A549 (cell line): ENCODE measurements around the gene TTC1. TPM values are rescaled to one million over a fixed set of nuclear protein-coding genes. Genes with fewer than 3 reads are reported as not detected.

Experiments used
- ATAC-seq, 2 experiments: fragments of 200-7000 bp in 1 of 2; fragments of >200 bp in 1 of 2; cut with Nextera tagmentation in 1 of 2; cut with Tn5 transposase in 1 of 2; 3 replicates each; pipeline versions ENCODE4 v1.8.0 to v1.9.1; 2018 to 2020; ENCODE audit warnings: mild to moderate bottlenecking in 1 of 2, moderate library complexity in 1 of 2
- CTCF ChIA-PET: fragments of 300-600 bp; sonication (Branson Sonifier 250); formaldehyde crosslinking; extraction: SDS; loops from one replicate; lab custom pipeline; 2021; ENCODE audit warnings: antibody characterized with exemption, inconsistent platforms; lab: Yijun Ruan, JAX
- POLR2A ChIA-PET: fragments of 350-600 bp; formaldehyde crosslinking; extraction: SDS; loops from one replicate; lab custom pipeline; 2021; ENCODE audit warnings: antibody characterized with exemption, inconsistent platforms; lab: Yijun Ruan, JAX
- DNase-seq, 2 experiments: peaks; one replicate each; pipeline versions ENCODE4 v3.0.0 to v3.0.0-alpha.2; 2011 to 2016; ENCODE audit warnings: low read depth in 1 of 2, low spot score in 1 of 2
- FAIRE-seq: peaks from 2 replicates; lab custom pipeline; 2011; peaks lifted over from hg19 to GRCh38; lab: Jason Lieb, UNC
- H3K27ac ChIP-seq, 2 experiments: fragments of >200 bp; sonication (Bioruptor Twin); formaldehyde crosslinking; 3 replicates each; pipeline ENCODE4 v1.5.1; 2016 to 2017
- H3K4me1 ChIP-seq: fragments of >200 bp; sonication (Bioruptor Twin); formaldehyde crosslinking; 3 replicates; pipeline ENCODE4 v1.6.1; 2016
- H3K4me2 ChIP-seq: fragments of >200 bp; sonication (Bioruptor Twin); formaldehyde crosslinking; 3 replicates; pipeline ENCODE4 v1.6.1; 2016
- H3K4me3 ChIP-seq: fragments of >200 bp; sonication (Bioruptor Twin); formaldehyde crosslinking; 3 replicates; pipeline ENCODE4 v1.5.1; 2016
- H3K9me3 ChIP-seq: fragments of >200 bp; sonication (Bioruptor Twin); formaldehyde crosslinking; 3 replicates; pipeline ENCODE4 v1.6.1; 2016
- EHMT2 ChIP-seq: fragments of 200-600 bp; sonication (generic); IDR thresholded peaks from 2 replicates; pipeline ENCODE4 v1.6.1; 2016; ENCODE audit warnings: antibody characterized with exemption, low read depth, mild to moderate bottlenecking, moderate library complexity
- ESRRA ChIP-seq: fragments of 150-350 bp; IDR thresholded peaks from 2 replicates; pipeline ENCODE4 v1.6.1; 2014; ENCODE audit warnings: mild to moderate bottlenecking, low read length, borderline replicate concordance
- FOSL2 ChIP-seq, 2 experiments: fragments of 450-650 bp in 1 of 2; fragments of >200 bp in 1 of 2; sonication (Bioruptor Twin) in 1 of 2; formaldehyde crosslinking; IDR thresholded peaks; 2 replicates each; pipeline versions ENCODE4 v1.5.0 to v1.6.1; 2016 to 2020; ENCODE audit warnings: mild to moderate bottlenecking in 1 of 2, moderate library complexity in 1 of 2
- HEYL ChIP-seq: fragments of 250-450 bp; sonication (Bioruptor Pico); IDR thresholded peaks from 2 replicates; pipeline ENCODE4 v1.8.0; 2021; ENCODE audit warnings: mild to moderate bottlenecking, moderate library complexity
- HOXB13 ChIP-seq: fragments of 250-450 bp; sonication (Bioruptor Pico); IDR thresholded peaks from 2 replicates; pipeline ENCODE4 v1.5.0; 2020; ENCODE audit warnings: low read depth, mild to moderate bottlenecking, moderate library complexity
- JUNB ChIP-seq: fragments of >200 bp; sonication (Bioruptor Twin); formaldehyde crosslinking; IDR thresholded peaks from 2 replicates; pipeline ENCODE4 v1.6.1; 2016
- KDM1A ChIP-seq: fragments of 200-600 bp; sonication (generic); IDR thresholded peaks from 2 replicates; pipeline ENCODE4 v1.6.1; 2016; ENCODE audit warnings: low read depth, mild to moderate bottlenecking
- MAFK ChIP-seq: fragments of 450-650 bp; IDR thresholded peaks from 2 replicates; pipeline ENCODE4 v1.6.1; 2014; ENCODE audit not compliant: partially characterized antibody
- MAZ ChIP-seq: fragments of 150-350 bp; IDR thresholded peaks from 2 replicates; pipeline ENCODE4 v1.6.1; 2014; ENCODE audit warnings: antibody characterized with exemption, low read depth, low read length, borderline replicate concordance
- PHF8 ChIP-seq: fragments of 200-600 bp; sonication (generic); IDR thresholded peaks from 2 replicates; pipeline ENCODE4 v1.6.1; 2016; ENCODE audit warnings: low read depth, mild to moderate bottlenecking, antibody characterized with exemption, moderate library complexity, borderline replicate concordance
- POLR2A ChIP-seq: IDR thresholded peaks from 2 replicates; pipeline ENCODE4 v1.6.1; 2012; ENCODE audit warnings: mild to moderate bottlenecking, low read length
- RFX5 ChIP-seq: fragments of 450-650 bp; IDR thresholded peaks from 2 replicates; pipeline ENCODE4 v1.7.1; 2014; ENCODE audit warnings: antibody characterized with exemption, mild to moderate bottlenecking, moderate library complexity
- TFCP2L1 ChIP-seq: fragments of 250-450 bp; sonication (Bioruptor Pico); IDR thresholded peaks from 2 replicates; pipeline ENCODE4 v1.5.0; 2021; ENCODE audit warnings: mild to moderate bottlenecking
- TP53 ChIP-seq: fragments of 250-450 bp; sonication (Bioruptor Pico); IDR thresholded peaks from 2 replicates; pipeline ENCODE4 v1.5.0; 2021; ENCODE audit warnings: mild to moderate bottlenecking, moderate library complexity
- ZFP36 ChIP-seq: fragments of 450-650 bp; IDR thresholded peaks from 2 replicates; pipeline ENCODE4 v1.6.1; 2014; ENCODE audit warnings: borderline replicate concordance; ENCODE audit not compliant: partially characterized antibody
- WGBS: methylation state at CpG from one replicate; pipeline ENCODE4 v1.1.6; 2017; ENCODE audit errors: missing lambda C conversion rate; 5-methylcytosine and 5-hydroxymethylcytosine counted together
- polyA plus RNA-seq, 4 experiments: library from polyadenylated mRNA; depleted of rRNA in 3 of 4; stranded (reverse); fragments of >200 nt; fragmentation: RNase III in 1 of 4; extraction: RNeasy Plus Mini Kit Qiagen cat#74134 plus additional on column Dnase treatment in 1 of 4; gene quantifications; 2 replicates in 3 of 4; 3 replicates in 1 of 4; pipeline ENCODE4 v1.2.3, GENCODE V29; 2011 to 2017
- TF ChIP-seq, protein P1 (sequence below): fragments of >200 bp; sonication (Bioruptor Twin); formaldehyde crosslinking; IDR thresholded peaks from 3 replicates; pipeline ENCODE4 v1.5.1; 2016
- TF ChIP-seq, protein P2 (sequence below): IDR thresholded peaks from 2 replicates; pipeline ENCODE4 v1.6.1; 2012; ENCODE audit warnings: low read depth, borderline replicate concordance
- TF ChIP-seq, protein P3 (sequence below): fragments of >200 bp; sonication (Bioruptor Twin); formaldehyde crosslinking; IDR thresholded peaks from 3 replicates; pipeline ENCODE4 v1.6.1; 2016
- TF ChIP-seq, protein P4 (sequence below): fragments of 250-450 bp; sonication (Bioruptor Pico); IDR thresholded peaks from 2 replicates; pipeline ENCODE4 v1.5.0; 2020; ENCODE audit warnings: low read depth, mild to moderate bottlenecking, moderate library complexity
- TF ChIP-seq, protein P5 (sequence below): fragments of >200 bp; sonication (Bioruptor Twin); formaldehyde crosslinking; IDR thresholded peaks from 2 replicates; pipeline ENCODE4 v1.6.1; 2016
- TF ChIP-seq, protein P6 (sequence below): fragments of 250-450 bp; sonication (Bioruptor Pico); IDR thresholded peaks from 2 replicates; pipeline ENCODE4 v1.5.0; 2021; ENCODE audit warnings: mild to moderate bottlenecking, moderate library complexity, borderline replicate concordance
- TF ChIP-seq, protein P7 (sequence below): fragments of 200-600 bp; sonication (generic); IDR thresholded peaks from 2 replicates; pipeline ENCODE4 v1.6.1; 2016; ENCODE audit warnings: antibody characterized with exemption, mild to moderate bottlenecking, moderate library complexity

Gene TTC1
- polyA plus RNA-seq, 2 of the 4 experiments (the other 2 are of a cell fraction) = 64.9 to 79.7 TPM

DNA sequence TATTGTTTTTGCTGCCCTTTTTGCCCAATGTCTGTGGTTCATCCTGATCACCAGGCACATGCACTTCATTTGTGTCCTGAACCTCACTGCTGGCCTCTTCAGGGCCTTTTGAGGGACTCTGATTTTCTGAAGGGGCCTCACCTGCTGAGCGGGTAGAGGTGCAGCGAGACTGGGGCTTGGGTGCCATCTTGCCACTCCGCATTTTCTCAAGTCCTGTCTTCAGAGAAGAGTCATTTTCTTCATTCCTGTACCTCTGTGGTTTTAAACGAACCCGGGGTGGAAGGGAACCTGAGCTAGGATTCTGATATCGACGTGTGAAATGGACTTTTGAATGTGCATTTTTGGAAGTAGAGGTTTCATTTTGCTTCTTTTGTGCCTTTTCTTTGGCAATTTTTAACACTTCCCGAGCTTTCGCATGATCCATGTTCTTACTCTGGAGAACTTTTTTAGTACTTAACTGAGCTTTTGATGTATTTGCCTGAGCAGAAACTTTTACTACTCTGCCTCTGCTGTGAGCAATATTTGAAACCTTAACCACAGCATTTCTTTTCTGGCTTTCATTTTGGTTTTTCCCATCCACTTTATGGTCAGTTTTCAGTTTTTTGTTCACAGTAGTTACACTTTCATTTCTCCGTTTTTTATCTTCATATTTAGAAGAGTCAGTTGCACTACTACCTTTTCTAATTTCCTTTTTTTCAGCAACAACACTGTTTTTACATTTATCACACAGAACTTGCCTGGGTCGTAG is 84.2 kb downstream of the TTC1 start:
- CTCF ChIA-PET = interaction anchor here (1.0 to 2.3 kb wide), 2 partner anchors 13 to 106 kb away, joined by 3 to 11 read pairs; no protein-coding TSS in a partner anchor
- POLR2A ChIA-PET = interaction anchor here (1.7 kb wide), 1 partner anchor 72 kb away, joined by 3 read pairs; no protein-coding TSS in a partner anchor
- Histone ChIP-seq H3K27ac (no peak overlapping the region), H3K9me3 (no peaks in the 10 kb centered on the region), H3K4me2 (no peak overlapping the region), H3K4me3 (no peak overlapping the region), H3K4me1 (no peaks in the 10 kb centered on the region)
- no peak for TF ChIP-seq MAFK
- TF ChIP-seq FOSL2 (IDR thresholded peaks at IDR 0.05) = no peak
- TF ChIP-seq FOSL2 (CRISPR knock-in tag; IDR thresholded peaks at IDR 0.05) = no peak
- TF ChIP-seq, protein P1, sequence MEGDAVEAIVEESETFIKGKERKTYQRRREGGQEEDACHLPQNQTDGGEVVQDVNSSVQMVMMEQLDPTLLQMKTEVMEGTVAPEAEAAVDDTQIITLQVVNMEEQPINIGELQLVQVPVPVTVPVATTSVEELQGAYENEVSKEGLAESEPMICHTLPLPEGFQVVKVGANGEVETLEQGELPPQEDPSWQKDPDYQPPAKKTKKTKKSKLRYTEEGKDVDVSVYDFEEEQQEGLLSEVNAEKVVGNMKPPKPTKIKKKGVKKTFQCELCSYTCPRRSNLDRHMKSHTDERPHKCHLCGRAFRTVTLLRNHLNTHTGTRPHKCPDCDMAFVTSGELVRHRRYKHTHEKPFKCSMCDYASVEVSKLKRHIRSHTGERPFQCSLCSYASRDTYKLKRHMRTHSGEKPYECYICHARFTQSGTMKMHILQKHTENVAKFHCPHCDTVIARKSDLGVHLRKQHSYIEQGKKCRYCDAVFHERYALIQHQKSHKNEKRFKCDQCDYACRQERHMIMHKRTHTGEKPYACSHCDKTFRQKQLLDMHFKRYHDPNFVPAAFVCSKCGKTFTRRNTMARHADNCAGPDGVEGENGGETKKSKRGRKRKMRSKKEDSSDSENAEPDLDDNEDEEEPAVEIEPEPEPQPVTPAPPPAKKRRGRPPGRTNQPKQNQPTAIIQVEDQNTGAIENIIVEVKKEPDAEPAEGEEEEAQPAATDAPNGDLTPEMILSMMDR = no peak
- TF ChIP-seq, protein P2, sequence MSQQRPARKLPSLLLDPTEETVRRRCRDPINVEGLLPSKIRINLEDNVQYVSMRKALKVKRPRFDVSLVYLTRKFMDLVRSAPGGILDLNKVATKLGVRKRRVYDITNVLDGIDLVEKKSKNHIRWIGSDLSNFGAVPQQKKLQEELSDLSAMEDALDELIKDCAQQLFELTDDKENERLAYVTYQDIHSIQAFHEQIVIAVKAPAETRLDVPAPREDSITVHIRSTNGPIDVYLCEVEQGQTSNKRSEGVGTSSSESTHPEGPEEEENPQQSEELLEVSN = no peak
- TF ChIP-seq PHF8 = no peak
- TF ChIP-seq TFCP2L1 (CRISPR knock-in tag) = no peak
- TF ChIP-seq, protein P3, sequence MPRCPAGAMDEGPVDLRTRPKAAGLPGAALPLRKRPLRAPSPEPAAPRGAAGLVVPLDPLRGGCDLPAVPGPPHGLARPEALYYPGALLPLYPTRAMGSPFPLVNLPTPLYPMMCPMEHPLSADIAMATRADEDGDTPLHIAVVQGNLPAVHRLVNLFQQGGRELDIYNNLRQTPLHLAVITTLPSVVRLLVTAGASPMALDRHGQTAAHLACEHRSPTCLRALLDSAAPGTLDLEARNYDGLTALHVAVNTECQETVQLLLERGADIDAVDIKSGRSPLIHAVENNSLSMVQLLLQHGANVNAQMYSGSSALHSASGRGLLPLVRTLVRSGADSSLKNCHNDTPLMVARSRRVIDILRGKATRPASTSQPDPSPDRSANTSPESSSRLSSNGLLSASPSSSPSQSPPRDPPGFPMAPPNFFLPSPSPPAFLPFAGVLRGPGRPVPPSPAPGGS = no peak
- no peak for TF ChIP-seq MAZ
- TF ChIP-seq JUNB = no peak
- TF ChIP-seq ESRRA = no peak
- FAIRE-seq (no peak), ATAC-seq (no peak), DNase-seq (no peak)
- WGBS = 97% methylated on average over 11 of the region's 11 CpGs

DNA sequence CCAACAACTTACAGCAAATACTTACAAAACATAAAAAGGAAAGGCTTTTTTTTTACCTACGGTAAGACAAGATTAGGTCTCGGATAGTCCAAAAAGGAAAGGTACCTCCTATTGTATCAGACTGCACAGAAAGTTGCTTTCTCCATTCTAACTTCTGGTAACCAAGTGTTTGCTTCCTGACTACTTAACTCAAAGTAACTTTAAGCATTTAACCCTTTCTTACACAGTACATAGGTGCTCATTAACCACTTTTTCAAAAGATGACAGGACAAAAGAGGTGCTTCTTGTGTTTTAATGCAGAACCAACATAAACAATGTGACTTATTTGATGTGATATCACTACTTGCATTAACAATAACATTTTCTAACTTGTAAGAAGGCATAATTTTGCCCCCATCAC is 87.2 kb downstream of the TTC1 start:
- WGBS = 90% methylated on average over 2 of the region's 2 CpGs
- DNase-seq (no peak), FAIRE-seq (no peak), ATAC-seq (no peak)
- Histone ChIP-seq H3K4me3 (no peak overlapping the region), H3K27ac (no peak overlapping the region), H3K9me3 (no peaks in the 10 kb centered on the region), H3K4me2 (no peak overlapping the region), H3K4me1 (no peaks in the 10 kb centered on the region)
- CTCF ChIA-PET = interaction anchor here (1.0 to 1.2 kb wide), 2 partner anchors 33 to 249 kb away, joined by 3 to 4 read pairs; no protein-coding TSS in a partner anchor
- POLR2A ChIA-PET = interaction anchor here (0.6 kb wide), 1 partner anchor 196 kb away, joined by 4 read pairs; no protein-coding TSS in a partner anchor
- TF ChIP-seq, protein P4, sequence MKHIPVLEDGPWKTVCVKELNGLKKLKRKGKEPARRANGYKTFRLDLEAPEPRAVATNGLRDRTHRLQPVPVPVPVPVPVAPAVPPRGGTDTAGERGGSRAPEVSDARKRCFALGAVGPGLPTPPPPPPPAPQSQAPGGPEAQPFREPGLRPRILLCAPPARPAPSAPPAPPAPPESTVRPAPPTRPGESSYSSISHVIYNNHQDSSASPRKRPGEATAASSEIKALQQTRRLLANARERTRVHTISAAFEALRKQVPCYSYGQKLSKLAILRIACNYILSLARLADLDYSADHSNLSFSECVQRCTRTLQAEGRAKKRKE = no peak
- TF ChIP-seq FOSL2 (IDR thresholded peaks at IDR 0.05) (no peak), FOSL2 (CRISPR knock-in tag; IDR thresholded peaks at IDR 0.05) (no peak), HOXB13 (CRISPR knock-in tag) (no peak), POLR2A (no peak), KDM1A (no peak), ZFP36 (no peak), HEYL (CRISPR knock-in tag) (no peak), JUNB (no peak), RFX5 (no peak), TP53 (no peak), EHMT2 (no peak)
- TF ChIP-seq, protein P5, sequence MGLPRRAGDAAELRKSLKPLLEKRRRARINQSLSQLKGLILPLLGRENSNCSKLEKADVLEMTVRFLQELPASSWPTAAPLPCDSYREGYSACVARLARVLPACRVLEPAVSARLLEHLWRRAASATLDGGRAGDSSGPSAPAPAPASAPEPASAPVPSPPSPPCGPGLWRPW = no peak
- TF ChIP-seq, protein P6, sequence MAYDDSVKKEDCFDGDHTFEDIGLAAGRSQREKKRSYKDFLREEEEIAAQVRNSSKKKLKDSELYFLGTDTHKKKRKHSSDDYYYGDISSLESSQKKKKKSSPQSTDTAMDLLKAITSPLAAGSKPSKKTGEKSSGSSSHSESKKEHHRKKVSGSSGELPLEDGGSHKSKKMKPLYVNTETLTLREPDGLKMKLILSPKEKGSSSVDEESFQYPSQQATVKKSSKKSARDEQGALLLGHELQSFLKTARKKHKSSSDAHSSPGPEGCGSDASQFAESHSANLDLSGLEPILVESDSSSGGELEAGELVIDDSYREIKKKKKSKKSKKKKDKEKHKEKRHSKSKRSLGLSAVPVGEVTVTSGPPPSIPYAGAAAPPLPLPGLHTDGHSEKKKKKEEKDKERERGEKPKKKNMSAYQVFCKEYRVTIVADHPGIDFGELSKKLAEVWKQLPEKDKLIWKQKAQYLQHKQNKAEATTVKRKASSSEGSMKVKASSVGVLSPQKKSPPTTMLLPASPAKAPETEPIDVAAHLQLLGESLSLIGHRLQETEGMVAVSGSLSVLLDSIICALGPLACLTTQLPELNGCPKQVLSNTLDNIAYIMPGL (CRISPR knock-in tag) = no peak
- TF ChIP-seq, protein P7, sequence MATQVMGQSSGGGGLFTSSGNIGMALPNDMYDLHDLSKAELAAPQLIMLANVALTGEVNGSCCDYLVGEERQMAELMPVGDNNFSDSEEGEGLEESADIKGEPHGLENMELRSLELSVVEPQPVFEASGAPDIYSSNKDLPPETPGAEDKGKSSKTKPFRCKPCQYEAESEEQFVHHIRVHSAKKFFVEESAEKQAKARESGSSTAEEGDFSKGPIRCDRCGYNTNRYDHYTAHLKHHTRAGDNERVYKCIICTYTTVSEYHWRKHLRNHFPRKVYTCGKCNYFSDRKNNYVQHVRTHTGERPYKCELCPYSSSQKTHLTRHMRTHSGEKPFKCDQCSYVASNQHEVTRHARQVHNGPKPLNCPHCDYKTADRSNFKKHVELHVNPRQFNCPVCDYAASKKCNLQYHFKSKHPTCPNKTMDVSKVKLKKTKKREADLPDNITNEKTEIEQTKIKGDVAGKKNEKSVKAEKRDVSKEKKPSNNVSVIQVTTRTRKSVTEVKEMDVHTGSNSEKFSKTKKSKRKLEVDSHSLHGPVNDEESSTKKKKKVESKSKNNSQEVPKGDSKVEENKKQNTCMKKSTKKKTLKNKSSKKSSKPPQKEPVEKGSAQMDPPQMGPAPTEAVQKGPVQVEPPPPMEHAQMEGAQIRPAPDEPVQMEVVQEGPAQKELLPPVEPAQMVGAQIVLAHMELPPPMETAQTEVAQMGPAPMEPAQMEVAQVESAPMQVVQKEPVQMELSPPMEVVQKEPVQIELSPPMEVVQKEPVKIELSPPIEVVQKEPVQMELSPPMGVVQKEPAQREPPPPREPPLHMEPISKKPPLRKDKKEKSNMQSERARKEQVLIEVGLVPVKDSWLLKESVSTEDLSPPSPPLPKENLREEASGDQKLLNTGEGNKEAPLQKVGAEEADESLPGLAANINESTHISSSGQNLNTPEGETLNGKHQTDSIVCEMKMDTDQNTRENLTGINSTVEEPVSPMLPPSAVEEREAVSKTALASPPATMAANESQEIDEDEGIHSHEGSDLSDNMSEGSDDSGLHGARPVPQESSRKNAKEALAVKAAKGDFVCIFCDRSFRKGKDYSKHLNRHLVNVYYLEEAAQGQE = no peak
